CD14-positive monocyte (primary cell): ENCODE measurements around the gene NOTCH1. TPM values are rescaled to one million over a fixed set of nuclear protein-coding genes. Genes with fewer than 3 reads are reported as not detected.
A peak's percentile ranks its signal among the peaks of the same experiment; 100 is the strongest.

Source experiments
- DNase-seq, 3 donors: peaks; one replicate each; pipeline ENCODE4 v3.0.0-alpha.2; 2011 to 2022
- H2AFZ ChIP-seq: 2 replicates; pipeline ENCODE4 v1.6.0; 2012; ENCODE audit warnings: mild to moderate bottlenecking, low read depth, low read length, inconsistent platforms; ENCODE audit not compliant: insufficient read depth, poor library complexity, severe bottlenecking
- H3K27ac ChIP-seq, 2 donors: 1 replicate in 1 of 2; 2 replicates in 1 of 2; pipeline ENCODE4 v1.5.1; 2012 to 2013; ENCODE audit warnings: low read length in 2 of 2, control low read depth in 1 of 2, inconsistent platforms in 1 of 2, low read depth in 1 of 2, mild to moderate bottlenecking in 1 of 2
- H3K27me3 ChIP-seq, 2 donors: one replicate each; pipeline versions ENCODE4 v1.6.0 to v1.6.1; 2011 to 2013; ENCODE audit warnings: low read length in 2 of 2; ENCODE audit not compliant: control insufficient read depth in 2 of 2, insufficient read depth in 2 of 2
- H3K36me3 ChIP-seq, 2 donors: replicated peaks in 1 of 2; 1 replicate in 1 of 2; 2 replicates in 1 of 2; pipeline versions ENCODE4 v1.5.1 to v1.6.1; 2012 to 2013; ENCODE audit warnings: low read length in 2 of 2, control low read depth in 1 of 2, inconsistent platforms in 1 of 2, mild to moderate bottlenecking in 1 of 2; ENCODE audit not compliant: insufficient read depth in 2 of 2, control insufficient read depth in 1 of 2
- H3K4me1 ChIP-seq, 2 donors: 1 replicate in 1 of 2; 2 replicates in 1 of 2; pipeline versions ENCODE4 v1.5.1 to v1.6.1; 2012 to 2013; ENCODE audit warnings: low read length in 2 of 2, control low read depth in 1 of 2, inconsistent platforms in 1 of 2, mild to moderate bottlenecking in 1 of 2, moderate library complexity in 1 of 2; ENCODE audit not compliant: insufficient read depth in 2 of 2, control insufficient read depth in 1 of 2
- H3K4me2 ChIP-seq: replicated peaks from 2 replicates; pipeline ENCODE3; 2012; ENCODE audit warnings: low read length, moderate library complexity, mild to moderate bottlenecking; ENCODE audit not compliant: poor library complexity, severe bottlenecking; ENCODE audit errors: extremely low read depth
- H3K4me3 ChIP-seq, 3 experiments: fragments of 200-600 bp in 1 of 3; sonication (generic) in 1 of 3; replicated peaks in 1 of 3; 1 replicate in 2 of 3; 2 replicates in 1 of 3; pipeline ENCODE4 v1.5.1; 2011 to 2013; ENCODE audit warnings: low read length in 3 of 3, mild to moderate bottlenecking in 3 of 3, control low read depth in 2 of 3, low read depth in 2 of 3, inconsistent platforms in 1 of 3, moderate library complexity in 1 of 3
- H3K79me2 ChIP-seq: 2 replicates; pipeline ENCODE4 v1.6.0; 2012; ENCODE audit warnings: mild to moderate bottlenecking, control low read depth, inconsistent platforms, low read length, moderate library complexity; ENCODE audit not compliant: insufficient read depth
- H3K9ac ChIP-seq: 2 replicates; pipeline ENCODE4 v1.6.0; 2017; ENCODE audit warnings: low read length, mild to moderate bottlenecking; ENCODE audit not compliant: insufficient read depth, poor library complexity, severe bottlenecking
- H3K9me3 ChIP-seq, 2 donors: replicated peaks in 1 of 2; 1 replicate in 1 of 2; 2 replicates in 1 of 2; pipeline versions ENCODE4 v1.5.1 to v1.6.1; 2012 to 2013; ENCODE audit warnings: low read length in 2 of 2, control low read depth in 1 of 2; ENCODE audit not compliant: control insufficient read depth in 1 of 2, insufficient read depth in 1 of 2
- H4K20me1 ChIP-seq: 2 replicates; pipeline ENCODE4 v1.6.0; 2012; ENCODE audit warnings: mild to moderate bottlenecking, low read length, control low read depth, moderate library complexity; ENCODE audit not compliant: insufficient read depth
- H3K27ac Mint-ChIP-seq, 7 donors: one replicate each; pipeline ENCODE4 v1.8.0; 2020; ENCODE audit warnings: mild to moderate bottlenecking in 7 of 7, mixed read lengths in 7 of 7, moderate library complexity in 6 of 7, inconsistent platforms in 2 of 7
- H3K27me3 Mint-ChIP-seq, 3 donors: one replicate each; pipeline ENCODE4 v1.8.0; 2021 to 2022; ENCODE audit warnings: low read depth in 3 of 3, mild to moderate bottlenecking in 3 of 3, mixed read lengths in 3 of 3, moderate library complexity in 3 of 3, inconsistent platforms in 1 of 3
- H3K36me3 Mint-ChIP-seq, 2 donors: one replicate each; pipeline ENCODE4 v1.8.0; 2020; ENCODE audit warnings: mixed read lengths in 2 of 2, inconsistent platforms in 1 of 2, mild to moderate bottlenecking in 1 of 2
- H3K4me1 Mint-ChIP-seq: one replicate; pipeline ENCODE4 v1.8.0; 2020; ENCODE audit warnings: mild to moderate bottlenecking, mixed read lengths
- H3K4me3 Mint-ChIP-seq, 2 donors: one replicate each; pipeline ENCODE4 v1.8.0; 2020; ENCODE audit warnings: mild to moderate bottlenecking in 2 of 2, mixed read lengths in 2 of 2, moderate library complexity in 1 of 2
- H3K9me3 Mint-ChIP-seq, 7 donors: one replicate each; pipeline ENCODE4 v1.8.0; 2020 to 2022; ENCODE audit warnings: mixed read lengths in 7 of 7, mild to moderate bottlenecking in 6 of 7, moderate library complexity in 6 of 7, inconsistent platforms in 2 of 7
- CTCF ChIP-seq: fragments of 200-600 bp; IDR thresholded peaks from one replicate; pipeline ENCODE4 v1.8.0; 2022; ENCODE audit warnings: antibody characterized with exemption, mild to moderate bottlenecking
- WGBS: methylation state at CpG from one replicate; pipeline ENCODE4 v1.1.5; 2013; ENCODE audit warnings: missing lambda C conversion rate; ENCODE audit not compliant: insufficient coverage; 5-methylcytosine and 5-hydroxymethylcytosine counted together
- intact Hi-C, 2 donors: fragments of 100-400 bp; cut with micrococcal nuclease; formaldehyde crosslinking; loops; one replicate each; pipeline versions ENCODE4 v1.15.0 to v1.15.1; 2023
- polyA plus RNA-seq, 3 donors: library from polyadenylated mRNA; depleted of rRNA in 1 of 3; unstranded in 2 of 3; stranded (reverse) in 1 of 3; fragments of 300-500 nt in 2 of 3; fragments of >200 nt in 1 of 3; fragmentation: Illumina TruSeq in 2 of 3; gene quantifications; 1 replicate in 2 of 3; 2 replicates in 1 of 3; pipeline ENCODE4 v1.2.3, GENCODE V29; 2012 to 2021

The NOTCH1 gene
- polyA plus RNA-seq, 3 donors: 1.4 to 33.0 (median 2.2) TPM

- Histone ChIP-seq H3K79me2 (peaks cover 61% of the 10 kb centered on the region), H3K4me1 (peaks cover 64 to 79% of the 10 kb centered on the region in 2 donors), H3K4me2 (peak overlapping the region; percentile 96), H3K9ac (peak overlapping the region; percentile 93), H3K9me3 (no peaks in the 10 kb centered on the region), H3K27ac (peak overlapping the region in 1 of 2 donors; percentile 87), H3K36me3 (peaks cover 29 to 30% of the 10 kb centered on the region in 2 donors), H3K27me3 (no peaks in the 10 kb centered on the region), H4K20me1 (peaks cover 64% of the 10 kb centered on the region), H2AFZ (no peak overlapping the region), H3K4me3 (peak overlapping the region; percentile 87 to 99 (median 93))
- WGBS: 71% methylated on average over 30 of the region's 31 CpGs
- Mint-ChIP-seq H3K4me1 (peaks cover 55% of the 10 kb centered on the region), H3K4me3 (peak overlapping the region; percentile 89 to 94), H3K27me3 (peaks cover 2 to 11% (median 2%) of the 10 kb centered on the region in 3 donors), H3K9me3 (peaks cover 0 to 2% (median 0%) of the 10 kb centered on the region in 7 donors), H3K36me3 (peaks cover 36 to 47% of the 10 kb centered on the region in 2 donors), H3K27ac (peak overlapping the region in 2 of 7 donors; percentile 46 to 81)
- no peak for TF ChIP-seq CTCF
- DNase-seq: no peak
- intact Hi-C loops: no loop called here
Measured at GRCh38 chr9:136543830-136544547, 1.9 kb downstream of the NOTCH1 start.

GRCh38 chr9:136543280-136543679, 2.6 kb downstream of the NOTCH1 start:
- Mint-ChIP-seq H3K27ac (peak overlapping the region in 2 of 7 donors; percentile 22 to 30), H3K27me3 (peaks cover 2 to 11% (median 2%) of the 10 kb centered on the region in 3 donors), H3K4me3 (no peak overlapping the region), H3K36me3 (peaks cover 36 to 51% of the 10 kb centered on the region in 2 donors), H3K9me3 (peaks cover 0 to 2% (median 0%) of the 10 kb centered on the region in 7 donors), H3K4me1 (peaks cover 57% of the 10 kb centered on the region)
- Histone ChIP-seq H3K4me1 (peaks cover 69 to 79% of the 10 kb centered on the region in 2 donors), H3K36me3 (peaks cover 29 to 30% of the 10 kb centered on the region in 2 donors), H3K4me3 (peak overlapping the region in 1 of 3 experiments; percentile 99), H3K27ac (no peak overlapping the region), H3K79me2 (peaks cover 68% of the 10 kb centered on the region), H2AFZ (no peak overlapping the region), H3K9me3 (no peaks in the 10 kb centered on the region), H4K20me1 (peaks cover 71% of the 10 kb centered on the region), H3K9ac (no peak overlapping the region), H3K27me3 (no peaks in the 10 kb centered on the region), H3K4me2 (no peak overlapping the region)
- no peak for DNase-seq
- intact Hi-C loops: no loop called here
- WGBS: 100% methylated on average over 7 of the region's 10 CpGs
- TF ChIP-seq CTCF: no peak
